C4-2B (cell line): ENCODE results near the gene CRYBB2.

ENCODE experiments used
- H3K27ac ChIP-seq: fragments of 450-650 bp; 2 replicates; pipeline ENCODE4 v1.5.1; 2017
- CTCF ChIP-seq: fragments of 450-650 bp; conservative IDR thresholded peaks from 2 replicates; pipeline ENCODE4 v1.5.1; 2017; ENCODE audit warnings: mild to moderate bottlenecking
- ZFX ChIP-seq: fragments of 450-650 bp; IDR thresholded peaks from 2 replicates; pipeline ENCODE4 v1.6.1; 2017

The CRYBB2 gene

GRCh38 chr22:25208328-25208727 lies 11.1 kb upstream of the CRYBB2 start:
- no peak overlapping the region for H3K27ac ChIP-seq
- no peak for TF ChIP-seq ZFX

GRCh38 chr22:25208743-25209505 lies 10.5 kb upstream of the CRYBB2 start:
- TF ChIP-seq ZFX = no peak
- no peak for TF ChIP-seq CTCF
- H3K27ac ChIP-seq = no peak overlapping the region

- H3K27ac ChIP-seq = no peak overlapping the region
Observed at GRCh38 chr22:25210793-25211192, 8.6 kb upstream of the CRYBB2 start.

GRCh38 chr22:25212337-25212736 lies 7.1 kb upstream of the CRYBB2 start:
- no peak overlapping the region for H3K27ac ChIP-seq
- TF ChIP-seq CTCF (no peak), ZFX (no peak)

More at GRCh38 chr22:25210793-25211192, 8.6 kb upstream of the CRYBB2 start:
- TF ChIP-seq ZFX = no peak
- TF ChIP-seq CTCF = no peak

DNA sequence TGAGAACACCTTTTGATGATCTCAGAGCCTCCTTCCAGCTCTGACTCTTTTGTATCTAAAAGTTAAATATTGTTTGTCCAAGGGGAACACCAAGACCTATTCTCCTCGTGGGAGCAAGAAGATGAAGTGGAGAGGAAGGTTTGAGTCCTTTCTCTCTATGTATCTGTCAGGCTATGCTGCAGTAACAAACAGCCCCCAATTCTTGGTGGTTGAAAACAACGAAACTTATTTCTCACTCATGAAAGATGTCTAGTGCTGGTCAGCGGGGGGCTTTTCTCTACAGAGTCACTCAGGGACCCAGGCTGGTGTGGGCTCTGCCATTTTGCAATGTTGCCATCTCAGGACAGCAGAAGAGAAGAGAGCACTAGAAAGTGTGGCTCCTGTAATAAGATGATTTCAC lies 6.2 kb upstream of the CRYBB2 start:
- H3K27ac ChIP-seq = no peak overlapping the region
- TF ChIP-seq ZFX = no peak

DNA sequence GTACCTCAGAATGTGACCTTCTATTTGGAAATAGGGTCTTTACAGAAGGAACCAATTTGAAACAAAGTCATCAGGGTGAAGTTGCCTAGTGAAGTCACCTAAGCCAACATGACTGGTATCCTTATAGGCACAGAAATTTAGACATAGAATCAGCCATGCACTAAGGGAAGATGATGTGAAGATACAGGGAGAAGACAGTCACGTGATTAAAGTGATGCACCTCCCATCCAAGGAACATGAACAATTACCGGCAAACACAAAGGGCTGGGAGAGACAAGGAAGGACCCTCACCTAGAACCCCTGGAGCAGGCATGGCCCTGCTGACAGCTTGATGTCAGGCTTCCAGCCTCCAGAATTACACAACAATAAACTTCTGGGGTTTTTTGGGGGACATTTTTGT lies 3.2 kb upstream of the CRYBB2 start:
- TF ChIP-seq ZFX = no peak
- TF ChIP-seq CTCF = no peak
- H3K27ac ChIP-seq = no peak overlapping the region

GRCh38 chr22:25219948-25220442 lies 556 bp downstream of the CRYBB2 start:
- no peak for TF ChIP-seq CTCF
- TF ChIP-seq ZFX = no peak
- H3K27ac ChIP-seq = no peak overlapping the region

- TF ChIP-seq CTCF (no peak), ZFX (no peak)
Observed at GRCh38 chr22:25221790-25222189, 2.4 kb downstream of the CRYBB2 start.

More at GRCh38 chr22:25221790-25222189, 2.4 kb downstream of the CRYBB2 start:
- H3K27ac ChIP-seq = no peak overlapping the region
